ENCODE measurements around the gene GNAS. TPM values are rescaled to one million over a fixed set of nuclear protein-coding genes. Genes with fewer than 3 reads are reported as not detected.
"Not testable (repeated sequence)": the region's sequence is repeated elsewhere in the genome, so short reads cannot be mapped to it uniquely, and the experiment has no call there.

Gene GNAS
- total RNA-seq, 1 donor from 2014 or later = 875 TPM

DNA sequence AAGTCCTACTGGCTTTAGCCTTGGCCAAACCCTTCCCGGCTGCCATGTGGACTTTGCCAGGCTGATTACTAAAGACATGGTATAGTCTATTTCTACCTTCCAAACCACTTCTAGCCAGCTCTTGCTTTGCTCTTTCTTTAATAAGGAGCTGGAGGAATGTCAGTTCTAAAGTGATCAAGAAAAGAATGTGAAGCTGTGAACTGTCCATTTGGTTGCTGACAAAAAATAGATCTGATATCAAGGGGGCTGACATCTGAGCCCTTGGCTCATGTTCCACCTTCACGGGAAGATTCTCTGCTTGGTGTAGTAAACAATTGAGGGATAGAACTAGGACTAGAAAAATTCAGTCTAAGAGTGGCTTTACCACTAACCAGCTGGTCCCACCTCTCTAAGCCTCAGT, 24.4 kb upstream of the GNAS start:
- Histone ChIP-seq H3K27me3 (no peaks in the 10 kb centered on the region), H3K4me1 (peaks cover 8% of the 10 kb centered on the region), H3K9me3 (no peaks in the 10 kb centered on the region), H3K36me3 (no peaks in the 10 kb centered on the region), H3K4me3 (no peak overlapping the region), H3K27ac (no peak overlapping the region)
- TF ChIP-seq POLR2AphosphoS5 (IDR thresholded peaks at IDR 0.05; ENCODE audit: insufficient read depth in 1 of 2, low read depth in 1 of 2) (no peak), POLR2A (IDR thresholded peaks at IDR 0.05) (no peak)
- TF ChIP-seq, protein P1, sequence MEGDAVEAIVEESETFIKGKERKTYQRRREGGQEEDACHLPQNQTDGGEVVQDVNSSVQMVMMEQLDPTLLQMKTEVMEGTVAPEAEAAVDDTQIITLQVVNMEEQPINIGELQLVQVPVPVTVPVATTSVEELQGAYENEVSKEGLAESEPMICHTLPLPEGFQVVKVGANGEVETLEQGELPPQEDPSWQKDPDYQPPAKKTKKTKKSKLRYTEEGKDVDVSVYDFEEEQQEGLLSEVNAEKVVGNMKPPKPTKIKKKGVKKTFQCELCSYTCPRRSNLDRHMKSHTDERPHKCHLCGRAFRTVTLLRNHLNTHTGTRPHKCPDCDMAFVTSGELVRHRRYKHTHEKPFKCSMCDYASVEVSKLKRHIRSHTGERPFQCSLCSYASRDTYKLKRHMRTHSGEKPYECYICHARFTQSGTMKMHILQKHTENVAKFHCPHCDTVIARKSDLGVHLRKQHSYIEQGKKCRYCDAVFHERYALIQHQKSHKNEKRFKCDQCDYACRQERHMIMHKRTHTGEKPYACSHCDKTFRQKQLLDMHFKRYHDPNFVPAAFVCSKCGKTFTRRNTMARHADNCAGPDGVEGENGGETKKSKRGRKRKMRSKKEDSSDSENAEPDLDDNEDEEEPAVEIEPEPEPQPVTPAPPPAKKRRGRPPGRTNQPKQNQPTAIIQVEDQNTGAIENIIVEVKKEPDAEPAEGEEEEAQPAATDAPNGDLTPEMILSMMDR (IDR thresholded peaks at IDR 0.05) = no peak
- DNase-seq (ENCODE audit: extremely low spot score in 2 of 2) = no peak
- intact Hi-C loops (cut with DNase I) = no loop called here

DNA sequence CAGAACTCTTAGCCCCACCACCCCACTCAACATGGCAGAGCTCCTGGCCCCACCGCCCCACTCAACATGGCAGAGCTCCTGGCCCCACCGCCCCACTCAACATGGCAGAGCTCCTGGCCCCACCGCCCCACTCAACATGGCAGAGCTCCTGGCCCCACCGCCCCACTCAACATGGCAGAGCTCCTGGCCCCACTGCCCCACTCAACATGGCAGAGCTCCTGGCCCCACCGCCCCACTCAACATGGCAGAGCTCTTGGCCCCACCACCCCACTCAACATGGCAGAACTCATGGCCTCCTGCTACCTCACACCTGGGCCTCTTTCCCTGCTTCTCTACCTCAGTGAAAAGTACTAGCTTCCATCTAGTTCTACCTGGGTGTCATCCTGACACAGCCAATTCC, 23.7 kb upstream of the GNAS start:
- H3K9me3 ChIP-seq; H3K27me3 ChIP-seq; H3K4me1 ChIP-seq; H3K36me3 ChIP-seq; H3K27ac ChIP-seq; H3K4me3 ChIP-seq; intact Hi-C loops (cut with DNase I); DNase-seq (ENCODE audit: extremely low spot score in 2 of 2): not testable (repeated sequence)

DNA sequence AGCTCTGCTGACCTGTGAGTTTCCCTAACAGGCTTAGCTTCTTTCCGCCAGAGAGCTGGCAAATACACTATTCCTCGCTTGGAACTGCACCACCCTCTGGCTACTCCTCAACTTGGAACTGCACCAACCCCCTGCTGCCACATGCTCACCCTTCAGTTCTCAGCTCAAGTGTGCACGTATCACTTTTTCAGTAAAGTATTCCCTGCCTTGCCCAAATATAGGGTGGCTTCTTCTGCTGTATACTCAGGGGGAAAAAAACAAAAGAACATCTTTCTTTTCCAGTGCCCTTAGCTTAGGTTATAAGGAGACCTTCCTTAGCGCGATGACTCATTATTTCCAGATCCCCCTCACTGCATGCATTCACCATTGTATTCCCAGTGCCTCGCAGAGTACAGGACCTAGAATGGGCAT, 23.0 kb upstream of the GNAS start:
- Histone ChIP-seq H3K4me3 (no peak overlapping the region), H3K4me1 (peaks cover 8% of the 10 kb centered on the region), H3K9me3 (no peaks in the 10 kb centered on the region), H3K27me3 (no peaks in the 10 kb centered on the region), H3K36me3 (no peaks in the 10 kb centered on the region), H3K27ac (no peak overlapping the region)
- TF ChIP-seq POLR2A (IDR thresholded peaks at IDR 0.05) (no peak), POLR2AphosphoS5 (IDR thresholded peaks at IDR 0.05; ENCODE audit: insufficient read depth in 1 of 2, low read depth in 1 of 2) (no peak)
- TF ChIP-seq, protein P1 (IDR thresholded peaks at IDR 0.05) = no peak
- no peak for DNase-seq (ENCODE audit: extremely low spot score in 2 of 2)
- intact Hi-C loops (cut with DNase I) = no loop called here

DNA sequence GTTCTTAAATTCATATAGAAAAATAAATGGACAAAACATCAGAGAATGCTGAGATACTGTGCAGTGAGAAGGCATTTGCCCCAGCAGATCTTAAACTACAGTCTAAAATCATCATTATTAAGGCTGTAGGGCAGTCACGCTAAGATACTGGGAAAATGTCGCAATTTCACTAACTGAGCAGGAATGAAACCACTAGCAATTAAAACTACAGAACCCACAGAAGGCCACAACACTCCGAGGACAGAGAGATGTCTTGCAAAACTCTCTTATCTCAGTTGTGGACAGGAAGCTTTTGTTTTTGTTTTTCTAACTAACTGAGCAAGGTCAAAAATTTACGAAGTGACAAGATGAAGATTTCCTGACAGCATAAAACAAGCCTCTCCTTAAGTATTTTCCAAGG, 20.1 kb upstream of the GNAS start:
- H3K9me3 ChIP-seq = no peaks in the 10 kb centered on the region
- peaks cover 8% of the 10 kb centered on the region for H3K4me1 ChIP-seq
- DNase-seq (ENCODE audit: extremely low spot score in 2 of 2) = no peak
- H3K27me3 ChIP-seq = no peaks in the 10 kb centered on the region
- H3K4me3 ChIP-seq = no peak overlapping the region
- no peak for TF ChIP-seq POLR2AphosphoS5 (IDR thresholded peaks at IDR 0.05; ENCODE audit: insufficient read depth in 1 of 2, low read depth in 1 of 2)
- TF ChIP-seq POLR2A (IDR thresholded peaks at IDR 0.05) = no peak
- TF ChIP-seq, protein P1 (IDR thresholded peaks at IDR 0.05) = no peak
- H3K27ac ChIP-seq = no peak overlapping the region
- intact Hi-C loops (cut with DNase I) = no loop called here
- H3K36me3 ChIP-seq = no peaks in the 10 kb centered on the region

DNA sequence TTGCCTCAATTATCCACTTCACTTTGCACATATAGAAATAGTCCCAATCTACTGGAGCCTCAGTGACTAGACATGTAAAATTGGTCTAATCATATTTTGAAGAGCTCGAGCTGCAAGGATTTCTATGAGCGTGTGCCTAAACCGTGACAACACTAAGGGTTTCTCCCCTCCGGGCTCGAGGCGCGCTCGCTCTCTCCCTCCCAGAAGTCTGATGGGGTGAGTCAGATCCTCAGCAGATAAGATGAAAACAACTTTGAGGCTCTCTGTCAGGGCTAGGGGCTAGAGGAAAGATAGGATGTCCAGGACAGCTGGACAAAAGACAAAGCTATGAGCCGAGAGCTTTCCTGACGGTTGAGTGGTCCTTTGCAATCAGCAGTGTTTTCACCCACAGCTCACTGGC, 18.6 kb upstream of the GNAS start:
- Histone ChIP-seq H3K4me3 (no peak overlapping the region), H3K27ac (no peak overlapping the region), H3K9me3 (no peaks in the 10 kb centered on the region), H3K27me3 (no peaks in the 10 kb centered on the region), H3K36me3 (no peaks in the 10 kb centered on the region), H3K4me1 (peaks cover 8% of the 10 kb centered on the region)
- intact Hi-C loops (cut with DNase I) = no loop called here
- TF ChIP-seq POLR2A (IDR thresholded peaks at IDR 0.05) (no peak), POLR2AphosphoS5 (IDR thresholded peaks at IDR 0.05; ENCODE audit: insufficient read depth in 1 of 2, low read depth in 1 of 2) (no peak)
- TF ChIP-seq, protein P1 (IDR thresholded peaks at IDR 0.05) = no peak
- no peak for DNase-seq (ENCODE audit: extremely low spot score in 2 of 2)

DNA sequence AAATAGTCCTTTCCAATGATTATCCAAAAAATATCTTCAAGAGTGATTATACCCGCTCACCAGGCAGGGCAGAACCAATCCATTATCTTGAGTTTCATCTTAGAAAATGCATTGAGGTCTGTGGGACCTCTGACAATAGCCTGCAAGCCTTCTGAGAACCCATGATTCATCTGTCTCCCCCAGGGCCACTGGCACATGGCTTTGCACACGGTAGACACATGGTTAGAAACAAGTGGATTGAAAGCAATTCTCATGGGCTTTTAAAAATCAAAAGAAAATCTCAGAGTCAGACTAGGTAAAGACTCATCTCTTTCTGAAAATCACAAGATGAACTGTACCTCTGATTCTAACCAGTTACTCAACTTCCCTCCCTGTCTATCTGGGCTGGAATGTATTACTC, 17.3 kb upstream of the GNAS start:
- Histone ChIP-seq H3K36me3 (no peaks in the 10 kb centered on the region), H3K27ac (no peak overlapping the region), H3K4me1 (peaks cover 13% of the 10 kb centered on the region), H3K27me3 (no peaks in the 10 kb centered on the region), H3K4me3 (no peak overlapping the region), H3K9me3 (no peaks in the 10 kb centered on the region)
- intact Hi-C loops (cut with DNase I) = no loop called here
- TF ChIP-seq, protein P1 (IDR thresholded peaks at IDR 0.05) = no peak
- TF ChIP-seq POLR2A (IDR thresholded peaks at IDR 0.05) (no peak), POLR2AphosphoS5 (IDR thresholded peaks at IDR 0.05; ENCODE audit: insufficient read depth in 1 of 2, low read depth in 1 of 2) (no peak)
- DNase-seq (ENCODE audit: extremely low spot score in 2 of 2) = no peak

All from vagina (tissue), 2 donors.